ENCODE measurements around the gene ZNHIT6. TPM values are rescaled to one million over a fixed set of nuclear protein-coding genes. Genes with fewer than 3 reads are reported as not detected.

Gene ZNHIT6
- polyA plus RNA-seq, 3 donors, result 1.7 to 3.2 (median 2.0) TPM

GRCh38 chr1:85602571-85602970 is 105.7 kb downstream of the ZNHIT6 start:
- Histone ChIP-seq H3K27me3 (ENCODE audit: control insufficient read depth in 2 of 2, insufficient read depth in 2 of 2, low read length in 2 of 2) (no peaks in the 10 kb centered on the region), H3K79me2 (ENCODE audit: insufficient read depth, low read length) (no peaks in the 10 kb centered on the region), H3K4me3 (replicated peaks in 1 of 3; ENCODE audit: low read depth in 2 of 3, low read length in 3 of 3) (no peak overlapping the region), H3K4me1 (ENCODE audit: control insufficient read depth in 1 of 2, insufficient read depth in 2 of 2, low read length in 2 of 2) (no peaks in the 10 kb centered on the region), H3K36me3 (replicated peaks in 1 of 2; ENCODE audit: control insufficient read depth in 1 of 2, insufficient read depth in 2 of 2, low read length in 2 of 2) (no peaks in the 10 kb centered on the region), H3K9me3 (replicated peaks in 1 of 2; ENCODE audit: control insufficient read depth in 1 of 2, insufficient read depth in 1 of 2, low read length in 2 of 2) (peaks cover 0 to 4% of the 10 kb centered on the region in 2 donors), H3K9ac (ENCODE audit: insufficient read depth, low read length, poor library complexity, severe bottlenecking) (no peak overlapping the region), H3K27ac (ENCODE audit: low read depth in 1 of 2, low read length in 2 of 2) (no peak overlapping the region), H4K20me1 (ENCODE audit: insufficient read depth, low read length) (no peaks in the 10 kb centered on the region), H3K4me2 (replicated peaks; ENCODE audit: extremely low read depth, low read length, poor library complexity, severe bottlenecking) (no peak overlapping the region), H2AFZ (ENCODE audit: insufficient read depth, low read depth, low read length, poor library complexity, severe bottlenecking) (no peak overlapping the region)
- DNase-seq, result no peak
- intact Hi-C loops (cut with micrococcal nuclease), result no loop called here
- Mint-ChIP-seq H3K4me3 (no peak overlapping the region), H3K9me3 (peaks cover 0 to 8% (median 3%) of the 10 kb centered on the region in 7 donors), H3K36me3 (no peaks in the 10 kb centered on the region), H3K27ac (no peak overlapping the region), H3K27me3 (ENCODE audit: low read depth in 3 of 3) (peaks cover 1 to 4% (median 2%) of the 10 kb centered on the region in 3 donors), H3K4me1 (no peaks in the 10 kb centered on the region)
- WGBS (ENCODE audit: insufficient coverage), result 91% methylated on average over 4 of the region's 4 CpGs
- TF ChIP-seq CTCF (IDR thresholded peaks at IDR 0.05), result no peak

GRCh38 chr1:85601901-85602300 is 106.3 kb downstream of the ZNHIT6 start:
- WGBS (ENCODE audit: insufficient coverage), result no CpG with 5 or more reads among the region's 4 CpGs
- Mint-ChIP-seq H3K27ac (no peak overlapping the region), H3K4me3 (no peak overlapping the region), H3K27me3 (ENCODE audit: low read depth in 3 of 3) (peaks cover 1 to 4% (median 2%) of the 10 kb centered on the region in 3 donors), H3K4me1 (no peaks in the 10 kb centered on the region), H3K9me3 (peaks cover 0 to 8% (median 3%) of the 10 kb centered on the region in 7 donors), H3K36me3 (no peaks in the 10 kb centered on the region)
- DNase-seq, result no peak
- TF ChIP-seq CTCF (IDR thresholded peaks at IDR 0.05), result no peak
- no peak overlapping the region for H3K4me3 ChIP-seq (replicated peaks in 1 of 3; ENCODE audit: low read depth in 2 of 3, low read length in 3 of 3)
- H3K9ac ChIP-seq (ENCODE audit: insufficient read depth, low read length, poor library complexity, severe bottlenecking), result no peak overlapping the region
- H3K27ac ChIP-seq (ENCODE audit: low read depth in 1 of 2, low read length in 2 of 2), result no peak overlapping the region
- peaks cover 0 to 4% of the 10 kb centered on the region in 2 donors for H3K9me3 ChIP-seq (replicated peaks in 1 of 2; ENCODE audit: control insufficient read depth in 1 of 2, insufficient read depth in 1 of 2, low read length in 2 of 2)
- no peaks in the 10 kb centered on the region for H3K79me2 ChIP-seq (ENCODE audit: insufficient read depth, low read length)
- no peaks in the 10 kb centered on the region for H3K27me3 ChIP-seq (ENCODE audit: control insufficient read depth in 2 of 2, insufficient read depth in 2 of 2, low read length in 2 of 2)
- H2AFZ ChIP-seq (ENCODE audit: insufficient read depth, low read depth, low read length, poor library complexity, severe bottlenecking), result no peak overlapping the region
- intact Hi-C loops (cut with micrococcal nuclease), result no loop called here
- no peaks in the 10 kb centered on the region for H4K20me1 ChIP-seq (ENCODE audit: insufficient read depth, low read length)
- no peaks in the 10 kb centered on the region for H3K4me1 ChIP-seq (ENCODE audit: control insufficient read depth in 1 of 2, insufficient read depth in 2 of 2, low read length in 2 of 2)
- H3K36me3 ChIP-seq (replicated peaks in 1 of 2; ENCODE audit: control insufficient read depth in 1 of 2, insufficient read depth in 2 of 2, low read length in 2 of 2), result no peaks in the 10 kb centered on the region
- H3K4me2 ChIP-seq (replicated peaks; ENCODE audit: extremely low read depth, low read length, poor library complexity, severe bottlenecking), result no peak overlapping the region

Data from CD14-positive monocyte (primary cell).